Heart left ventricle (tissue), 16 donors: ENCODE data around the gene MPDZ. TPM values are rescaled to one million over a fixed set of nuclear protein-coding genes. Genes with fewer than 3 reads are reported as not detected.
"Not testable (repeated sequence)": the region's sequence is repeated elsewhere in the genome, so short reads cannot be mapped to it uniquely, and the experiment has no call there.

Experiments used
- ATAC-seq, 4 donors: fragments of 200-7000 bp; cut with Tn5 transposase; one replicate each; pipeline ENCODE4 v1.9.1; 2020 to 2022; ENCODE audit warnings: moderate library complexity in 4 of 4, mild to moderate bottlenecking in 3 of 4, moderate number of reproducible peaks in 1 of 4
- DNase-seq, 5 donors: peaks; one replicate each; pipeline ENCODE4 v3.0.0-alpha.2; 2020
- H3K27ac ChIP-seq, 12 donors: fragments of 200-600 bp; sonication (generic) in 4 of 12; one replicate each; pipeline versions ENCODE4 v1.5.0 to v1.8.0; 2016 to 2022; ENCODE audit warnings: mild to moderate bottlenecking in 2 of 12
- H3K27me3 ChIP-seq, 9 donors: fragments of 200-600 bp; sonication (generic) in 2 of 9; one replicate each; pipeline versions ENCODE4 v1.5.1 to v1.8.0; 2016 to 2022; ENCODE audit warnings: mild to moderate bottlenecking in 3 of 9
- H3K36me3 ChIP-seq, 9 donors: fragments of 200-600 bp; sonication (generic) in 2 of 9; one replicate each; pipeline versions ENCODE4 v1.5.0 to v1.8.0; 2018 to 2022; ENCODE audit warnings: mild to moderate bottlenecking in 2 of 9
- H3K4me1 ChIP-seq, 12 donors: fragments of 200-600 bp; sonication (generic) in 4 of 12; one replicate each; pipeline versions ENCODE4 v1.5.0 to v1.8.0; 2016 to 2022; ENCODE audit warnings: mild to moderate bottlenecking in 3 of 12
- H3K4me3 ChIP-seq, 12 donors: fragments of 200-600 bp; sonication (generic) in 4 of 12; one replicate each; pipeline versions ENCODE4 v1.5.0 to v1.8.0; 2017 to 2022; ENCODE audit warnings: mild to moderate bottlenecking in 9 of 12, moderate library complexity in 4 of 12
- H3K9me3 ChIP-seq, 12 donors: fragments of 200-600 bp; sonication (generic) in 4 of 12; one replicate each; pipeline versions ENCODE4 v1.5.0 to v1.8.0; 2016 to 2022; ENCODE audit warnings: mild to moderate bottlenecking in 1 of 12
- POLR2A ChIP-seq, 2 donors: fragments of 450-650 bp; IDR thresholded peaks; one replicate each; pipeline ENCODE4 v1.6.1; 2017; ENCODE audit warnings: antibody characterized with exemption in 2 of 2, mild to moderate bottlenecking in 2 of 2, moderate library complexity in 2 of 2
- WGBS, 4 donors: extraction: QIAGEN DNeasy Blood & Tissue Kit in 2 of 4; methylation state at CpG; one replicate each; pipeline versions ENCODE4 v1.1.5 to v1.1.7; 2013 to 2018; 5-methylcytosine and 5-hydroxymethylcytosine counted together
- intact Hi-C, 10 donors: fragments of 100-400 bp; cut with DNase I; formaldehyde crosslinking; loops; one replicate each; pipeline versions ENCODE4 v1.11.1 to v1.14.2; 2022
- polyA plus RNA-seq, 2 donors: library from polyadenylated mRNA; stranded (reverse); fragments of 200-250 nt; gene quantifications; one replicate each; pipeline ENCODE4 v1.2.3, GENCODE V29; 2013
- total RNA-seq, 9 donors: library from RNA; depleted of rRNA in 2 of 9; stranded (reverse); fragments of >200 nt in 2 of 9; fragmentation: NEBNext Ultra II Directional in 3 of 9; extraction: Animal tissue kit (Norgen Biotek cat#: 25700) in 3 of 9; gene quantifications; one replicate each; pipeline versions ENCODE4 v1.1.0 to v1.2.4, GENCODE V29; 2016 to 2023
- TF ChIP-seq, protein P1 (sequence below), 12 donors: fragments of 200-600 bp; sonication (generic) in 4 of 12; IDR thresholded peaks; one replicate each; pipeline versions ENCODE4 v1.5.0 to v1.8.0; 2018 to 2022; ENCODE audit warnings: antibody characterized with exemption in 12 of 12, mild to moderate bottlenecking in 5 of 12
- donor health status: ischemic (EF 13 %, LVEDD 7.1; RV severe dilation, severe dysfunction).
- donor health status: healthy with polysubstance abuse.
- donor health status: DM: no; HTN: yes; CAD: no.
- donor health status: DM: no; HTN: no; CAD: no.
- donor health status: ischemic (EF 25% LVEDD 6.9; RV normal size, moderate dysfunction).
- donor health status: ischemic (EF 25% LVEDD 5.7; RV mildly dilated, moderate dysfunction).
- donor health status: healthy.
- donor health status: DM: yes; HTN: yes; CAD: no.
- donor health status: ischemic (EF 35%, LVEDD 5.7; RV mildly dilated, moderate dysfunction).
- donor health status: nonischemic (EF 11% LVEDD 7.7; RV severe dilation, severe dysfunction).
- donor health status: DM: yes; HTN: yes; CAD: no.
- donor health status: PGD.
- donor health status: ischemic (EF 29% LVEDD 5.4; RV normal size, mild dysfunction).
- donor health status: nonischemic (EF 23%, LVEDD 6.1; RV moderate dilation, normal function).

MPDZ gene
- total and polyA plus RNA-seq, 11 donors = 19.5 to 106 (median 64.8) TPM

GRCh38 chr9:13224366-13224765 lies 55.1 kb downstream of the MPDZ start:
- Histone ChIP-seq H3K9me3 (no peaks in the 10 kb centered on the region), H3K36me3 (peaks cover 0 to 62% (median 31%) of the 10 kb centered on the region in 9 donors), H3K27me3 (no peaks in the 10 kb centered on the region), H3K4me3 (no peak overlapping the region), H3K4me1 (no peaks in the 10 kb centered on the region), H3K27ac (no peak overlapping the region)
- no peak for DNase-seq
- intact Hi-C loops = loop anchor here in 1 of 10 donors (10.0 kb wide), 1 partner anchor 100 kb away; no protein-coding TSS in a partner anchor
- 80 to 92% (median 85%) methylated on average over 2 of the region's 2 CpGs for WGBS, 4 donors
- no peak for TF ChIP-seq POLR2A (IDR thresholded peaks at IDR 0.05)
- TF ChIP-seq, protein P1, sequence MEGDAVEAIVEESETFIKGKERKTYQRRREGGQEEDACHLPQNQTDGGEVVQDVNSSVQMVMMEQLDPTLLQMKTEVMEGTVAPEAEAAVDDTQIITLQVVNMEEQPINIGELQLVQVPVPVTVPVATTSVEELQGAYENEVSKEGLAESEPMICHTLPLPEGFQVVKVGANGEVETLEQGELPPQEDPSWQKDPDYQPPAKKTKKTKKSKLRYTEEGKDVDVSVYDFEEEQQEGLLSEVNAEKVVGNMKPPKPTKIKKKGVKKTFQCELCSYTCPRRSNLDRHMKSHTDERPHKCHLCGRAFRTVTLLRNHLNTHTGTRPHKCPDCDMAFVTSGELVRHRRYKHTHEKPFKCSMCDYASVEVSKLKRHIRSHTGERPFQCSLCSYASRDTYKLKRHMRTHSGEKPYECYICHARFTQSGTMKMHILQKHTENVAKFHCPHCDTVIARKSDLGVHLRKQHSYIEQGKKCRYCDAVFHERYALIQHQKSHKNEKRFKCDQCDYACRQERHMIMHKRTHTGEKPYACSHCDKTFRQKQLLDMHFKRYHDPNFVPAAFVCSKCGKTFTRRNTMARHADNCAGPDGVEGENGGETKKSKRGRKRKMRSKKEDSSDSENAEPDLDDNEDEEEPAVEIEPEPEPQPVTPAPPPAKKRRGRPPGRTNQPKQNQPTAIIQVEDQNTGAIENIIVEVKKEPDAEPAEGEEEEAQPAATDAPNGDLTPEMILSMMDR (IDR thresholded peaks at IDR 0.05) = no peak
- no peak for ATAC-seq

DNA sequence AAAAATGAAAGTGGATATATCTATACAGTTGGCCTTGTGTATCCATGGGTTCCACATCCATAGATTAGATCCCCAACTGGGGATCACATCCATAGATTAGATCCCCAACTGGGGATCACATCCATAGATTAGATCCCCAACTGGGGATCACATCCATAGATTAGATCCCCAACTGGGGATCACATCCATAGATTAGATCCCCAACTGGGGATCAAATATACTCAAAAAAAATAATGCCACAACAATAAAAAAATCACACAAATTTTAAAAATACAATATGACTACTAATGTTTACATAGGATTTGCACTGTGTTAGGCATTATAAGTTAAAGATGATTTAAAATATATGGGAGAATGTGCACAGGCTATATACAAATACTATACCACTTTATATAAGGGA lies 56.8 kb downstream of the MPDZ start:
- not testable (repeated sequence) for H3K9me3 ChIP-seq, H3K4me3 ChIP-seq, ATAC-seq, H3K4me1 ChIP-seq, H3K27me3 ChIP-seq, DNase-seq, H3K27ac ChIP-seq
- intact Hi-C loops = loop anchor here in 1 of 10 donors (10.0 kb wide), 1 partner anchor 102 kb away; no protein-coding TSS in a partner anchor
- H3K36me3 ChIP-seq = peaks cover 0 to 75% (median 33%) of the 10 kb centered on the region in 9 donors

GRCh38 chr9:13221741-13222140 lies 57.8 kb downstream of the MPDZ start:
- H3K36me3 ChIP-seq = peaks cover 0 to 81% (median 38%) of the 10 kb centered on the region in 9 donors
- no peak for TF ChIP-seq POLR2A (IDR thresholded peaks at IDR 0.05)
- TF ChIP-seq, protein P1 (IDR thresholded peaks at IDR 0.05) = no peak
- DNase-seq (no peak), ATAC-seq (no peak)
- no peaks in the 10 kb centered on the region for H3K4me1 ChIP-seq
- no peaks in the 10 kb centered on the region for H3K27me3 ChIP-seq
- H3K27ac ChIP-seq = no peak overlapping the region
- intact Hi-C loops = loop anchor here in 1 of 10 donors (10.0 kb wide), 1 partner anchor 103 kb away; no protein-coding TSS in a partner anchor
- no peaks in the 10 kb centered on the region for H3K9me3 ChIP-seq
- no peak overlapping the region for H3K4me3 ChIP-seq

DNA sequence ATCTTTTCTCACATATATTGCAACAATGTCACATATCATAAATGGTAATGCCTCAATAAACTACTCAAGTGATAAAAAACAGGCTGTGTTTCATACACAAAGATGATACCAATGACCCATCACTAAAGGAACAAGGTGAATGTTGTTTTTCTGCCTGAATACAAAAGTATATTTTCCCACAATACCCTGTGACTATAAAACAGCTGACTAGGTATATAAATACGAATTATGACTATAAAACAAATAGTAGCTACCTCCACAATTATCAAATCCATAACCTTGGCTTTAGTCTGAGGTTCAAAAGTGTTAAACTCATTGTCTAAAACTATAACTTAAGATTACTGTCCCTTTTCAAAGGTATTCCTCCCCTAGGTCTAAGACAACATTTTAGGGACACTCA lies 58.7 kb downstream of the MPDZ start:
- peaks cover 0 to 90% (median 38%) of the 10 kb centered on the region in 9 donors for H3K36me3 ChIP-seq
- DNase-seq = no peak
- intact Hi-C loops = loop anchor here in 1 of 10 donors (1.0 to 10.0 kb wide), 2 partner anchors 14 to 104 kb away; no protein-coding TSS in a partner anchor
- H3K27me3 ChIP-seq = no peaks in the 10 kb centered on the region
- TF ChIP-seq, protein P1 (IDR thresholded peaks at IDR 0.05) = no peak
- no peak for TF ChIP-seq POLR2A (IDR thresholded peaks at IDR 0.05)
- H3K27ac ChIP-seq = no peak overlapping the region
- no peak overlapping the region for H3K4me3 ChIP-seq
- no peaks in the 10 kb centered on the region for H3K4me1 ChIP-seq
- no peaks in the 10 kb centered on the region for H3K9me3 ChIP-seq
- 95 to 98% (median 97%) methylated on average over 1 of the region's 1 CpG for WGBS, 4 donors
- no peak for ATAC-seq
